ENCODE data around the gene CENPP. TPM values are rescaled to one million over a fixed set of nuclear protein-coding genes. Genes with fewer than 3 reads are reported as not detected.

Gene CENPP
- total and polyA plus RNA-seq, 4 donors, result 0.62 to 8.7 (median 1.3) TPM

DNA sequence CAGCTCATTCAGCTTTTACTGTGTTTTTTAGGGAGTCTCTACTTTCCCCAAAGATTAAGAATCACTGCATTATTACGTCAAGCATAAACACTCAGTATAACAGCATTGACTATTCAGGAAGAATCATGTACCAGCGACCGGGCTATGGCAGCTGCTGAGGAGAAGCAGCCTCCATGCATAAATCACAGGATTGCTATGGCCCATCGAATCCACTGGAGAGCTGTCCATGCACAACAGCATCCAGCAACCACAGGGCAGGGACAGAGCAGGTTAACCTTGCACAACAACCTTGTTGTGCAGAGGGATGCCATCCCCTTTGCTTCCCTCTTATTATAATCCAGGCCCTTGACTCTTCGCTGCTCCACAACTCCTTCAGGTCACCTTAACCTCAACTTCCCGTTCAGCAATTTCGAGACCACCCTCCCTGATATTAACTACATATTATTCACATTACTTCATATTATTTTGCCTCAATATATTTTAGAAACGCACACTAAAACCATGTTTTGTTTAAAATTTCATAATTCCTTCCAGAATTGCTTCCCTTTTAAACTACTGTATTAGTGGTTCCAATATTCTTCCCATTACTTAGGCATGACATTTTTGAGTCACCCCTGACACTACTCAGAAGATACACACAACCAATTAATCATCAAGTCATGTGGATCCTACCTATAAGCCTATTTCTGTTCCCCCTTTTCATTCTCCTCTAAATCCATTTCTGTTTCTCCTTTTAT is 33.2 kb upstream of the CENPP start:
- TF ChIP-seq, protein P1, sequence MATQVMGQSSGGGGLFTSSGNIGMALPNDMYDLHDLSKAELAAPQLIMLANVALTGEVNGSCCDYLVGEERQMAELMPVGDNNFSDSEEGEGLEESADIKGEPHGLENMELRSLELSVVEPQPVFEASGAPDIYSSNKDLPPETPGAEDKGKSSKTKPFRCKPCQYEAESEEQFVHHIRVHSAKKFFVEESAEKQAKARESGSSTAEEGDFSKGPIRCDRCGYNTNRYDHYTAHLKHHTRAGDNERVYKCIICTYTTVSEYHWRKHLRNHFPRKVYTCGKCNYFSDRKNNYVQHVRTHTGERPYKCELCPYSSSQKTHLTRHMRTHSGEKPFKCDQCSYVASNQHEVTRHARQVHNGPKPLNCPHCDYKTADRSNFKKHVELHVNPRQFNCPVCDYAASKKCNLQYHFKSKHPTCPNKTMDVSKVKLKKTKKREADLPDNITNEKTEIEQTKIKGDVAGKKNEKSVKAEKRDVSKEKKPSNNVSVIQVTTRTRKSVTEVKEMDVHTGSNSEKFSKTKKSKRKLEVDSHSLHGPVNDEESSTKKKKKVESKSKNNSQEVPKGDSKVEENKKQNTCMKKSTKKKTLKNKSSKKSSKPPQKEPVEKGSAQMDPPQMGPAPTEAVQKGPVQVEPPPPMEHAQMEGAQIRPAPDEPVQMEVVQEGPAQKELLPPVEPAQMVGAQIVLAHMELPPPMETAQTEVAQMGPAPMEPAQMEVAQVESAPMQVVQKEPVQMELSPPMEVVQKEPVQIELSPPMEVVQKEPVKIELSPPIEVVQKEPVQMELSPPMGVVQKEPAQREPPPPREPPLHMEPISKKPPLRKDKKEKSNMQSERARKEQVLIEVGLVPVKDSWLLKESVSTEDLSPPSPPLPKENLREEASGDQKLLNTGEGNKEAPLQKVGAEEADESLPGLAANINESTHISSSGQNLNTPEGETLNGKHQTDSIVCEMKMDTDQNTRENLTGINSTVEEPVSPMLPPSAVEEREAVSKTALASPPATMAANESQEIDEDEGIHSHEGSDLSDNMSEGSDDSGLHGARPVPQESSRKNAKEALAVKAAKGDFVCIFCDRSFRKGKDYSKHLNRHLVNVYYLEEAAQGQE (IDR thresholded peaks at IDR 0.05), result no peak
- TF ChIP-seq RXRA (IDR thresholded peaks at IDR 0.05) (no peak), TAF1 (conservative IDR thresholded peaks at IDR 0.05) (no peak), YY1 (IDR thresholded peaks at IDR 0.05) (no peak), RAD21 (IDR thresholded peaks at IDR 0.05) (no peak), HNF4A (conservative IDR thresholded peaks at IDR 0.05) (no peak), NR2F2 (IDR thresholded peaks at IDR 0.05) (no peak), FOXA2 (IDR thresholded peaks at IDR 0.05) (no peak), FOXA1 (IDR thresholded peaks at IDR 0.05) (no peak), SP1 (IDR thresholded peaks at IDR 0.05) (no peak), GABPA (IDR thresholded peaks at IDR 0.05 in 1 of 2, conservative IDR thresholded peaks at IDR 0.05 in 1 of 2) (no peak), JUND (IDR thresholded peaks at IDR 0.05) (no peak), HNF4G (IDR thresholded peaks at IDR 0.05) (no peak), EGR1 (IDR thresholded peaks at IDR 0.05; ENCODE audit: low read depth in 2 of 2) (no peak)
- TF ChIP-seq, protein P2, sequence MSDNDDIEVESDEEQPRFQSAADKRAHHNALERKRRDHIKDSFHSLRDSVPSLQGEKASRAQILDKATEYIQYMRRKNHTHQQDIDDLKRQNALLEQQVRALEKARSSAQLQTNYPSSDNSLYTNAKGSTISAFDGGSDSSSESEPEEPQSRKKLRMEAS (IDR thresholded peaks at IDR 0.05), result no peak
- TF ChIP-seq, protein P3, sequence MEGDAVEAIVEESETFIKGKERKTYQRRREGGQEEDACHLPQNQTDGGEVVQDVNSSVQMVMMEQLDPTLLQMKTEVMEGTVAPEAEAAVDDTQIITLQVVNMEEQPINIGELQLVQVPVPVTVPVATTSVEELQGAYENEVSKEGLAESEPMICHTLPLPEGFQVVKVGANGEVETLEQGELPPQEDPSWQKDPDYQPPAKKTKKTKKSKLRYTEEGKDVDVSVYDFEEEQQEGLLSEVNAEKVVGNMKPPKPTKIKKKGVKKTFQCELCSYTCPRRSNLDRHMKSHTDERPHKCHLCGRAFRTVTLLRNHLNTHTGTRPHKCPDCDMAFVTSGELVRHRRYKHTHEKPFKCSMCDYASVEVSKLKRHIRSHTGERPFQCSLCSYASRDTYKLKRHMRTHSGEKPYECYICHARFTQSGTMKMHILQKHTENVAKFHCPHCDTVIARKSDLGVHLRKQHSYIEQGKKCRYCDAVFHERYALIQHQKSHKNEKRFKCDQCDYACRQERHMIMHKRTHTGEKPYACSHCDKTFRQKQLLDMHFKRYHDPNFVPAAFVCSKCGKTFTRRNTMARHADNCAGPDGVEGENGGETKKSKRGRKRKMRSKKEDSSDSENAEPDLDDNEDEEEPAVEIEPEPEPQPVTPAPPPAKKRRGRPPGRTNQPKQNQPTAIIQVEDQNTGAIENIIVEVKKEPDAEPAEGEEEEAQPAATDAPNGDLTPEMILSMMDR (IDR thresholded peaks at IDR 0.05; ENCODE audit: low read depth, low read length, missing input control), result no peak
- TF ChIP-seq, protein P4, sequence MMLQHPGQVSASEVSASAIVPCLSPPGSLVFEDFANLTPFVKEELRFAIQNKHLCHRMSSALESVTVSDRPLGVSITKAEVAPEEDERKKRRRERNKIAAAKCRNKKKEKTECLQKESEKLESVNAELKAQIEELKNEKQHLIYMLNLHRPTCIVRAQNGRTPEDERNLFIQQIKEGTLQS (IDR thresholded peaks at IDR 0.05), result no peak
- TF ChIP-seq, protein P5, sequence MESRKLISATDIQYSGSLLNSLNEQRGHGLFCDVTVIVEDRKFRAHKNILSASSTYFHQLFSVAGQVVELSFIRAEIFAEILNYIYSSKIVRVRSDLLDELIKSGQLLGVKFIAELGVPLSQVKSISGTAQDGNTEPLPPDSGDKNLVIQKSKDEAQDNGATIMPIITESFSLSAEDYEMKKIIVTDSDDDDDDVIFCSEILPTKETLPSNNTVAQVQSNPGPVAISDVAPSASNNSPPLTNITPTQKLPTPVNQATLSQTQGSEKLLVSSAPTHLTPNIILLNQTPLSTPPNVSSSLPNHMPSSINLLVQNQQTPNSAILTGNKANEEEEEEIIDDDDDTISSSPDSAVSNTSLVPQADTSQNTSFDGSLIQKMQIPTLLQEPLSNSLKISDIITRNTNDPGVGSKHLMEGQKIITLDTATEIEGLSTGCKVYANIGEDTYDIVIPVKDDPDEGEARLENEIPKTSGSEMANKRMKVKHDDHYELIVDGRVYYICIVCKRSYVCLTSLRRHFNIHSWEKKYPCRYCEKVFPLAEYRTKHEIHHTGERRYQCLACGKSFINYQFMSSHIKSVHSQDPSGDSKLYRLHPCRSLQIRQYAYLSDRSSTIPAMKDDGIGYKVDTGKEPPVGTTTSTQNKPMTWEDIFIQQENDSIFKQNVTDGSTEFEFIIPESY (IDR thresholded peaks at IDR 0.05), result no peak
- 70% methylated on average over 8 of the region's 8 CpGs for WGBS
- H3K9ac ChIP-seq (ENCODE audit: low read depth in 1 of 2, low read length in 2 of 2), result peak overlapping the region in 1 of 2 donors; percentile 83
- no peak for DNase-seq (ENCODE audit: low spot score)
- H3K36me3 ChIP-seq (ENCODE audit: control insufficient read depth in 4 of 4, insufficient read depth in 3 of 4, low read depth in 1 of 4, low read length in 3 of 4), result peaks cover 0 to 9% (median 6%) of the 10 kb centered on the region in 4 donors
- peaks cover 10 to 22% (median 15%) of the 10 kb centered on the region in 4 donors for H3K4me1 ChIP-seq (ENCODE audit: control insufficient read depth in 4 of 4, insufficient read depth in 4 of 4, low read length in 3 of 4)
- no peaks in the 10 kb centered on the region for H3K9me3 ChIP-seq (ENCODE audit: control insufficient read depth in 4 of 4, low read length in 3 of 4)
- H3K27ac ChIP-seq (ENCODE audit: low read depth in 1 of 2, low read length in 2 of 2), result peak overlapping the region in 1 of 2 donors; percentile 9
- no peaks in the 10 kb centered on the region for H3K27me3 ChIP-seq (ENCODE audit: control insufficient read depth in 4 of 4, insufficient read depth in 4 of 4, low read length in 3 of 4)
- peak overlapping the region; percentile 64 to 89 (median 88) for H3K4me3 ChIP-seq (ENCODE audit: low read depth in 1 of 3, low read length in 3 of 3)
